ENCODE results near the gene IQCK. TPM values are rescaled to one million over a fixed set of nuclear protein-coding genes. Genes with fewer than 3 reads are reported as not detected.
A peak's percentile ranks its signal among the peaks of the same experiment; 100 is the strongest.

Gene IQCK
- total RNA-seq, 2 donors from 2014 or later: 2.2 to 3.7 TPM

GRCh38 chr16:19705146-19705501, 12.9 kb upstream of the IQCK start:
- ATAC-seq (no peak), DNase-seq (no peak)
- peak overlapping the region; percentile 4 for H3K27ac Mint-ChIP-seq
- H3K9me3 ChIP-seq (ENCODE audit: control insufficient read depth, low read length, poor library complexity, severe bottlenecking): no peaks in the 10 kb centered on the region
- H3K4me3 Mint-ChIP-seq: no peak overlapping the region
- no peaks in the 10 kb centered on the region for H3K27me3 Mint-ChIP-seq
- peaks cover 13% of the 10 kb centered on the region for H3K36me3 Mint-ChIP-seq (ENCODE audit: low read depth)
- peaks cover 12% of the 10 kb centered on the region for H3K4me1 Mint-ChIP-seq

- Mint-ChIP-seq H3K27ac (no peak overlapping the region), H3K36me3 (ENCODE audit: low read depth) (peaks cover 13% of the 10 kb centered on the region), H3K27me3 (no peaks in the 10 kb centered on the region), H3K4me1 (peaks cover 9% of the 10 kb centered on the region), H3K4me3 (no peak overlapping the region)
- DNase-seq (no peak), ATAC-seq (no peak)
- H3K9me3 ChIP-seq (ENCODE audit: control insufficient read depth, low read length, poor library complexity, severe bottlenecking): no peaks in the 10 kb centered on the region
Measured at GRCh38 chr16:19705843-19706242, 12.2 kb upstream of the IQCK start.

- Mint-ChIP-seq H3K4me1 (peaks cover 12% of the 10 kb centered on the region), H3K4me3 (no peak overlapping the region), H3K27me3 (no peaks in the 10 kb centered on the region), H3K27ac (no peak overlapping the region), H3K36me3 (ENCODE audit: low read depth) (peaks cover 16% of the 10 kb centered on the region)
- ATAC-seq: no peak
- no peaks in the 10 kb centered on the region for H3K9me3 ChIP-seq (ENCODE audit: control insufficient read depth, low read length, poor library complexity, severe bottlenecking)
- no peak for DNase-seq
Measured at GRCh38 chr16:19706846-19707245, 11.2 kb upstream of the IQCK start.

GRCh38 chr16:19707569-19708295, 10.3 kb upstream of the IQCK start:
- no peaks in the 10 kb centered on the region for H3K9me3 ChIP-seq (ENCODE audit: control insufficient read depth, low read length, poor library complexity, severe bottlenecking)
- H3K36me3 Mint-ChIP-seq (ENCODE audit: low read depth): peaks cover 16% of the 10 kb centered on the region
- no peak for DNase-seq
- ATAC-seq: no peak
- no peak overlapping the region for H3K27ac Mint-ChIP-seq
- no peaks in the 10 kb centered on the region for H3K27me3 Mint-ChIP-seq
- H3K4me3 Mint-ChIP-seq: no peak overlapping the region
- peaks cover 14% of the 10 kb centered on the region for H3K4me1 Mint-ChIP-seq

- H3K27ac Mint-ChIP-seq: peak overlapping the region; percentile 85
- ATAC-seq: no peak
- H3K9me3 ChIP-seq (ENCODE audit: control insufficient read depth, low read length, poor library complexity, severe bottlenecking): no peaks in the 10 kb centered on the region
- H3K4me1 Mint-ChIP-seq: peaks cover 16% of the 10 kb centered on the region
- H3K27me3 Mint-ChIP-seq: no peaks in the 10 kb centered on the region
- peaks cover 16% of the 10 kb centered on the region for H3K36me3 Mint-ChIP-seq (ENCODE audit: low read depth)
- DNase-seq: no peak
- H3K4me3 Mint-ChIP-seq: no peak overlapping the region
Measured at GRCh38 chr16:19708296-19709205, 9.5 kb upstream of the IQCK start.

- Mint-ChIP-seq H3K4me3 (no peak overlapping the region), H3K4me1 (peaks cover 22% of the 10 kb centered on the region), H3K27ac (peak overlapping the region; percentile 85), H3K36me3 (ENCODE audit: low read depth) (peaks cover 16% of the 10 kb centered on the region), H3K27me3 (no peaks in the 10 kb centered on the region)
- H3K9me3 ChIP-seq (ENCODE audit: control insufficient read depth, low read length, poor library complexity, severe bottlenecking): no peaks in the 10 kb centered on the region
- no peak for DNase-seq
- ATAC-seq: no peak
Measured at GRCh38 chr16:19709381-19710136, 8.5 kb upstream of the IQCK start.

GRCh38 chr16:19710191-19710908, 7.7 kb upstream of the IQCK start:
- H3K27me3 Mint-ChIP-seq: no peaks in the 10 kb centered on the region
- no peak overlapping the region for H3K4me3 Mint-ChIP-seq
- no peak for ATAC-seq
- H3K4me1 Mint-ChIP-seq: peaks cover 26% of the 10 kb centered on the region
- DNase-seq: no peak
- H3K9me3 ChIP-seq (ENCODE audit: control insufficient read depth, low read length, poor library complexity, severe bottlenecking): no peaks in the 10 kb centered on the region
- H3K36me3 Mint-ChIP-seq (ENCODE audit: low read depth): peaks cover 19% of the 10 kb centered on the region
- peak overlapping the region; percentile 85 for H3K27ac Mint-ChIP-seq

- Mint-ChIP-seq H3K36me3 (ENCODE audit: low read depth) (peaks cover 19% of the 10 kb centered on the region), H3K4me3 (no peak overlapping the region), H3K27me3 (no peaks in the 10 kb centered on the region), H3K4me1 (peaks cover 28% of the 10 kb centered on the region), H3K27ac (peak overlapping the region; percentile 54)
- DNase-seq (no peak), ATAC-seq (no peak)
- H3K9me3 ChIP-seq (ENCODE audit: control insufficient read depth, low read length, poor library complexity, severe bottlenecking): no peaks in the 10 kb centered on the region
Measured at GRCh38 chr16:19710991-19711545, 7.0 kb upstream of the IQCK start.

- Mint-ChIP-seq H3K36me3 (ENCODE audit: low read depth) (peaks cover 19% of the 10 kb centered on the region), H3K27me3 (no peaks in the 10 kb centered on the region), H3K4me1 (peaks cover 34% of the 10 kb centered on the region), H3K4me3 (peak overlapping the region; percentile 28), H3K27ac (peak overlapping the region; percentile 54)
- ATAC-seq (no peak), DNase-seq (no peak)
- no peaks in the 10 kb centered on the region for H3K9me3 ChIP-seq (ENCODE audit: control insufficient read depth, low read length, poor library complexity, severe bottlenecking)
Measured at GRCh38 chr16:19711643-19712042, 6.4 kb upstream of the IQCK start.

GRCh38 chr16:19712418-19713058, 5.5 kb upstream of the IQCK start:
- DNase-seq (no peak), ATAC-seq (no peak)
- H3K4me3 Mint-ChIP-seq: no peak overlapping the region
- H3K36me3 Mint-ChIP-seq (ENCODE audit: low read depth): peaks cover 19% of the 10 kb centered on the region
- no peaks in the 10 kb centered on the region for H3K27me3 Mint-ChIP-seq
- H3K9me3 ChIP-seq (ENCODE audit: control insufficient read depth, low read length, poor library complexity, severe bottlenecking): no peaks in the 10 kb centered on the region
- no peak overlapping the region for H3K27ac Mint-ChIP-seq
- H3K4me1 Mint-ChIP-seq: peaks cover 39% of the 10 kb centered on the region

- H3K27me3 Mint-ChIP-seq: no peaks in the 10 kb centered on the region
- H3K36me3 Mint-ChIP-seq (ENCODE audit: low read depth): peaks cover 19% of the 10 kb centered on the region
- H3K27ac Mint-ChIP-seq: no peak overlapping the region
- H3K4me1 Mint-ChIP-seq: peaks cover 39% of the 10 kb centered on the region
- no peaks in the 10 kb centered on the region for H3K9me3 ChIP-seq (ENCODE audit: control insufficient read depth, low read length, poor library complexity, severe bottlenecking)
- H3K4me3 Mint-ChIP-seq: no peak overlapping the region
- DNase-seq: no peak
- ATAC-seq: no peak
Measured at GRCh38 chr16:19713697-19714096, 4.4 kb upstream of the IQCK start.

- H3K4me3 Mint-ChIP-seq: no peak overlapping the region
- ATAC-seq: no peak
- peaks cover 10% of the 10 kb centered on the region for H3K36me3 Mint-ChIP-seq (ENCODE audit: low read depth)
- DNase-seq: no peak
- peaks cover 32% of the 10 kb centered on the region for H3K4me1 Mint-ChIP-seq
- H3K9me3 ChIP-seq (ENCODE audit: control insufficient read depth, low read length, poor library complexity, severe bottlenecking): no peaks in the 10 kb centered on the region
- H3K27me3 Mint-ChIP-seq: no peaks in the 10 kb centered on the region
- no peak overlapping the region for H3K27ac Mint-ChIP-seq
Measured at GRCh38 chr16:19715566-19715965, 2.5 kb upstream of the IQCK start.
